ENCODE results near the gene EGFL6. TPM values are rescaled to one million over a fixed set of nuclear protein-coding genes. Genes with fewer than 3 reads are reported as not detected.
A peak's percentile ranks its signal among the peaks of the same experiment; 100 is the strongest.

EGFL6 gene
- total and polyA plus RNA-seq, 2 of the 13 experiments (the other 11 are each of a cell fraction or from before 2014, with no cell fraction given) = not detected

DNA sequence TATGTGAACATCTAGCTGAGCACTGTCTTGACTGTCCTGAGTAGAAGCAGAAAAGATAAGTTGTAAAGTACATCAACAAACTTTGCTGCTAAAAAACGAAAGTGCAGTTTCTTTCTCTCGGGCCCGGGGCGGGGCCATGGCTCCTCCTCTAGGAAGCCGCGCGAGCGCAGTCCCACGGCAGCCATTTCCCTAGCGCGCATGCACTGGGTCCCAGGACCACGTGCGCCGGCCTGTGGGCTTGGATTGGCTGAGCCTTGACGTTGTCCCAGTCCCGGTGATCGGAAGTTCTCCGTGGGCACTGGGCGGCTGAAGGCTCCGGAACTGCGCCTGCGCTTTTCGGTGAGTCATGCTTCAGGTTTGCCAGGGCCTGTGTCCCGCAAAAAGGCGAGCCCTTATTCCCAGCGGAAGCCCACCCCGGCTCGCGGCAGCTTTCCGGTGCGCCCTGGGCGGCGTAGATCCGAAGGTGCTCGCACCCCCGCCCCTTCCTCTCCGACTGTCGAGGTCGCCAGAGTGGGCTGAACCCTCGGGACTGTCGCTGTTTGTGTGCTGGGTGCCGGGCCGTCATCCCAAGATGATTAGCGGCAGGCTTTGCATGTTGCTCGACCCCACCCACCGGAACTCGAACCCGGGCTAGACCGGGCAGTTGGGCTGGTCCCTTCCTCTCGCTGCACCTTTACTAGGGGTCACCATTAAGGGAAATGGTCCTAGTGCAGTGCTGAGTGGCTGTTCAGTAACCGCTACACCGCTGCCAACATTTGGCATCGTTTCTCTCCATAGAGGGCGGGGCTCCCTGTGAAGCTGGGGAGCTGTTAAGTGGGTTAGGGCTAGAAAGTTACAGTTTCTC, 83.7 kb downstream of the EGFL6 start, which contains the start of gene TCEANC (continued):
- TF ChIP-seq, protein P1, sequence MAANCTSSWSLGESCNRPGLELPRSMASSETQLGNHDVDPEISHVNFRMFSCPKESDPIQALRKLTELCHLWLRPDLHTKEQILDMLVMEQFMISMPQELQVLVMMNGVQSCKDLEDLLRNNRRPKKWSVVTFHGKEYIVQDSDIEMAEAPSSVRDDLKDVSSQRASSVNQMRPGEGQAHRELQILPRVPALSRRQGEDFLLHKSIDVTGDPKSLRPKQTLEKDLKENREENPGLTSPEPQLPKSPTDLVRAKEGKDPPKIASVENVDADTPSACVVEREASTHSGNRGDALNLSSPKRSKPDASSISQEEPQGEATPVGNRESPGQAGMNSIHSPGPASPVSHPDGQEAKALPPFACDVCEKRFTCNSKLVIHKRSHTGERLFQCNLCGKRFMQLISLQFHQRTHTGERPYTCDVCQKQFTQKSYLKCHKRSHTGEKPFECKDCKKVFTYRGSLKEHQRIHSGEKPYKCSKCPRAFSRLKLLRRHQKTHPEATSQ (CRISPR knock-in tag; IDR thresholded peaks at IDR 0.05; ENCODE audit: borderline replicate concordance) = no peak
- TF ChIP-seq, protein P2, sequence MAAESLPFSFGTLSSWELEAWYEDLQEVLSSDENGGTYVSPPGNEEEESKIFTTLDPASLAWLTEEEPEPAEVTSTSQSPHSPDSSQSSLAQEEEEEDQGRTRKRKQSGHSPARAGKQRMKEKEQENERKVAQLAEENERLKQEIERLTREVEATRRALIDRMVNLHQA (CRISPR knock-in tag; IDR thresholded peaks at IDR 0.05) = no peak
- peak; percentile 91 for TF ChIP-seq FOSL2 (CRISPR knock-in tag; IDR thresholded peaks at IDR 0.05)
- TF ChIP-seq ZNF670 (CRISPR knock-in tag; IDR thresholded peaks at IDR 0.05; ENCODE audit: borderline replicate concordance) = no peak
- TF ChIP-seq ZFP90 (CRISPR knock-in tag; IDR thresholded peaks at IDR 0.05; ENCODE audit: borderline replicate concordance) = no peak
- TF ChIP-seq, protein P3, sequence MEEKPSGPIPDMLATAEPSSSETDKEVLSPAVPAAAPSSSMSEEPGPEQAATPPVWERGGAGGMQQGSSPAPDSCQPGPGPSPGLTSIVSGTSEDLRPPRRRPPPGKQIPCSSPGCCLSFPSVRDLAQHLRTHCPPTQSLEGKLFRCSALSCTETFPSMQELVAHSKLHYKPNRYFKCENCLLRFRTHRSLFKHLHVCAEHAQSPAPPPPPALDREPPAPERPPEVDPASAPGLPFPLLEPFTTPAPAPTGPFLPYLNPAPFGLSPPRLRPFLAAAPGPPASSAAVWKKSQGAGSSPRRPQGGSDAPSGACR (CRISPR knock-in tag; IDR thresholded peaks at IDR 0.05) = no peak
- TF ChIP-seq, protein P4, sequence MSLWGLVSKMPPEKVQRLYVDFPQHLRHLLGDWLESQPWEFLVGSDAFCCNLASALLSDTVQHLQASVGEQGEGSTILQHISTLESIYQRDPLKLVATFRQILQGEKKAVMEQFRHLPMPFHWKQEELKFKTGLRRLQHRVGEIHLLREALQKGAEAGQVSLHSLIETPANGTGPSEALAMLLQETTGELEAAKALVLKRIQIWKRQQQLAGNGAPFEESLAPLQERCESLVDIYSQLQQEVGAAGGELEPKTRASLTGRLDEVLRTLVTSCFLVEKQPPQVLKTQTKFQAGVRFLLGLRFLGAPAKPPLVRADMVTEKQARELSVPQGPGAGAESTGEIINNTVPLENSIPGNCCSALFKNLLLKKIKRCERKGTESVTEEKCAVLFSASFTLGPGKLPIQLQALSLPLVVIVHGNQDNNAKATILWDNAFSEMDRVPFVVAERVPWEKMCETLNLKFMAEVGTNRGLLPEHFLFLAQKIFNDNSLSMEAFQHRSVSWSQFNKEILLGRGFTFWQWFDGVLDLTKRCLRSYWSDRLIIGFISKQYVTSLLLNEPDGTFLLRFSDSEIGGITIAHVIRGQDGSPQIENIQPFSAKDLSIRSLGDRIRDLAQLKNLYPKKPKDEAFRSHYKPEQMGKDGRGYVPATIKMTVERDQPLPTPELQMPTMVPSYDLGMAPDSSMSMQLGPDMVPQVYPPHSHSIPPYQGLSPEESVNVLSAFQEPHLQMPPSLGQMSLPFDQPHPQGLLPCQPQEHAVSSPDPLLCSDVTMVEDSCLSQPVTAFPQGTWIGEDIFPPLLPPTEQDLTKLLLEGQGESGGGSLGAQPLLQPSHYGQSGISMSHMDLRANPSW (CRISPR knock-in tag; IDR thresholded peaks at IDR 0.05; ENCODE audit: borderline replicate concordance) = no peak
- TF ChIP-seq ZNF138 (CRISPR knock-in tag; IDR thresholded peaks at IDR 0.05; ENCODE audit: low read depth) = 0 out of 2 replicates have a peak, but pooled peaks have one; percentile 17
- TF ChIP-seq, protein P5, sequence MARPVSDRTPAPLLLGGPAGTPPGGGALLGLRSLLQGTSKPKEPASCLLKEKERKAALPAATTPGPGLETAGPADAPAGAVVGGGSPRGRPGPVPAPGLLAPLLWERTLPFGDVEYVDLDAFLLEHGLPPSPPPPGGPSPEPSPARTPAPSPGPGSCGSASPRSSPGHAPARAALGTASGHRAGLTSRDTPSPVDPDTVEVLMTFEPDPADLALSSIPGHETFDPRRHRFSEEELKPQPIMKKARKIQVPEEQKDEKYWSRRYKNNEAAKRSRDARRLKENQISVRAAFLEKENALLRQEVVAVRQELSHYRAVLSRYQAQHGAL (CRISPR knock-in tag; IDR thresholded peaks at IDR 0.05; ENCODE audit: not compliant biosample characterization) = no peak
- TF ChIP-seq WIZ (CRISPR knock-in tag; IDR thresholded peaks at IDR 0.05) = no peak
- no peak for TF ChIP-seq GATA4 (IDR thresholded peaks at IDR 0.05; ENCODE audit: borderline replicate concordance, low read depth)
- no peak for TF ChIP-seq RFXANK (CRISPR knock-in tag; IDR thresholded peaks at IDR 0.05)
- TF ChIP-seq NONO (IDR thresholded peaks at IDR 0.05) = no peak
- TF ChIP-seq NONO (CRISPR knock-in tag; conservative IDR thresholded peaks at IDR 0.05) = no peak
- 0 out of 2 replicates have a peak, but pooled peaks have one; percentile 21 for TF ChIP-seq ZNF430 (CRISPR knock-in tag; IDR thresholded peaks at IDR 0.05)
- no peak for TF ChIP-seq KLF6 (CRISPR knock-in tag; IDR thresholded peaks at IDR 0.05)
- no peak for TF ChIP-seq ZKSCAN8 (CRISPR knock-in tag; IDR thresholded peaks at IDR 0.05; ENCODE audit: borderline replicate concordance)
- TF ChIP-seq, protein P6, sequence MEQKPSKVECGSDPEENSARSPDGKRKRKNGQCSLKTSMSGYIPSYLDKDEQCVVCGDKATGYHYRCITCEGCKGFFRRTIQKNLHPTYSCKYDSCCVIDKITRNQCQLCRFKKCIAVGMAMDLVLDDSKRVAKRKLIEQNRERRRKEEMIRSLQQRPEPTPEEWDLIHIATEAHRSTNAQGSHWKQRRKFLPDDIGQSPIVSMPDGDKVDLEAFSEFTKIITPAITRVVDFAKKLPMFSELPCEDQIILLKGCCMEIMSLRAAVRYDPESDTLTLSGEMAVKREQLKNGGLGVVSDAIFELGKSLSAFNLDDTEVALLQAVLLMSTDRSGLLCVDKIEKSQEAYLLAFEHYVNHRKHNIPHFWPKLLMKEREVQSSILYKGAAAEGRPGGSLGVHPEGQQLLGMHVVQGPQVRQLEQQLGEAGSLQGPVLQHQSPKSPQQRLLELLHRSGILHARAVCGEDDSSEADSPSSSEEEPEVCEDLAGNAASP (CRISPR knock-in tag; IDR thresholded peaks at IDR 0.05; ENCODE audit: borderline replicate concordance) = no peak
- TF ChIP-seq NCOA1 (CRISPR knock-in tag; IDR thresholded peaks at IDR 0.05) = no peak
